GM19324 (cell line): ENCODE data around the gene GPR21.

Experiments
- ATAC-seq: cut with Tn5 transposase; IDR thresholded peaks from one replicate; pipeline ENCODE4 v1.9.1; 2021; ENCODE audit warnings: mild to moderate bottlenecking, moderate library complexity; ENCODE audit not compliant: unreplicated experiment, low FRiP score

GPR21 gene

GRCh38 chr9:123033352-123033751 is at the start of gene GPR21:
Gene GPR21 (plus strand): TSS chr9:123033667. CDS start chr9:123034567, 900 bp downstream.
- no peak for ATAC-seq

- no peak for ATAC-seq
Measured at GRCh38 chr9:122986010-122986409, 47.5 kb upstream of the GPR21 start.

GRCh38 chr9:122988141-122988540 is 45.3 kb upstream of the GPR21 start:
- ATAC-seq: no peak

- ATAC-seq: peak; percentile 69
Measured at GRCh38 chr9:122988920-122989621, 44.4 kb upstream of the GPR21 start.

DNA sequence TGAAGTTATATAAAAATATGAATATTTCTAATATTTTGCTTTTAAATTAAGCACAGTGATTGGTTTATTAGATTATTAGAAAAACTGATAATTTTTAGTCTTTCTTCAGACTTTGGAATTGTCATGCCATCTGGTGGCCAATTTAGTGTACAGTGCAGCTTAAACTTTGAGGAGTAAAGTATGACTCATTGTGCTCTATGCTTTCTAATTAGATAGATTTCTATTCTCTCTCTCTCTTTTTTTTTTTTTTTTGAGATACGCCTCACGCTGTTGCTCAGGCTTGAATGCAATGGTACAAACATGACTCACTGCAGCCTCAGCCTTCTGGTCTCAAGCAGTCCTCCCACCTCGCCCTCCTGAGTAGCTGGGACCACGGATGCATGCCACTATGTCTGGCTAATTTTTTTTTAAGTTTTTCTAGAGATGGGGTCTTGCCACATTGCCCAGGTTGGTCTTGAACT is 42.1 kb upstream of the GPR21 start:
- ATAC-seq: no peak

GRCh38 chr9:122996586-122996985 is 36.9 kb upstream of the GPR21 start:
- no peak for ATAC-seq

DNA sequence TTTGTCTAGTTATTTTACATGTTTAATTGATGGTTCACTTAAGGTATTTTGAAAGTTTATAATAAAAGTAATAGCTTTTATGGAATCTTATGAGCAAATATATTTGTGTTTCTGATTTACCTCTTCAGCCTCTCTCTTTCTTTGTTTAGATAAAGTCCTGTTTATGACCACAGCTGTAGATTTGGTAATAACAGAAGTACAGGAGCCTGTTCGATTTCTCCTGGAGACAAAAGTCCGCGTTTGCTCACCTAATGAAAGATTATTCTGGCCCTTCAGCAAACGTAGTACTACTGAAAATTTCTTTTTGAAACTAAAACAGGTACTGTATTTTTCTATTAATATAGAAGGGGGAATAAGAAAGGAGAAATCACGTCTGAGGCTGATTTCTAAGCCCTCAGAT is 35.0 kb upstream of the GPR21 start:
- ATAC-seq: no peak

DNA sequence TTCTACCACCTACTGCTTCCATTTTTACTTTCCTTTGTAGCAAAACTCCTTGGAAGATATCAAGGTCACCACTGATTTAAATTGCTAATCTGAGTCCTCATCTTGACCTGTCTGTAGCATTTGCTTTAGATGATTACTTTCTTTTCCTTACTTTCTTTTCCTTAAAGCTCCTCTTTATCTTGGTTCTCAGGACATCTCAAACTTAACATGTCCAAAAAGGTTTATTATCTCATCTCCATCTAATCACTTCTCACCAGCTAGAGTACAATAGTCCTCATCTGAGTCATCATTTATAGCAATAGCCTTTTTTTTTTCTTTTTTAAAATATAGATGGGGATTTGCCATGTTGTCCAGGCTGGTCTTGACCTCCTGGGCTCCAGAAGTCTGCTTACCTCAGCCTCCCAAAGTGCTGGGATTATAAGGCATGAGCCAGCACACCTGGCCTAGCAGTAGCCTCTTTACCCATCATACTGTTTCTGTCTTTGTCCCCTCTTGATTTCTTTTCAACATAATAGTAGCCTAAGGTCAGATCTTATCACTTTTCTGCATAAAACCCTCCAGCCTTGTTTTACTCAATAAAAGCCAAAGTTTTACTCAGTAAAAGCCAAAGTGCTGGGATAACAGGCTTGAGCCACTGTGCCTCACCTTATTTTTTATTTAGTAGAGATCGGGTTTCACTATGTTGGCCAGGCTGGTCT is 32.9 kb upstream of the GPR21 start:
- no peak for ATAC-seq

- ATAC-seq: no peak
Measured at GRCh38 chr9:123002754-123003153, 30.7 kb upstream of the GPR21 start.

DNA sequence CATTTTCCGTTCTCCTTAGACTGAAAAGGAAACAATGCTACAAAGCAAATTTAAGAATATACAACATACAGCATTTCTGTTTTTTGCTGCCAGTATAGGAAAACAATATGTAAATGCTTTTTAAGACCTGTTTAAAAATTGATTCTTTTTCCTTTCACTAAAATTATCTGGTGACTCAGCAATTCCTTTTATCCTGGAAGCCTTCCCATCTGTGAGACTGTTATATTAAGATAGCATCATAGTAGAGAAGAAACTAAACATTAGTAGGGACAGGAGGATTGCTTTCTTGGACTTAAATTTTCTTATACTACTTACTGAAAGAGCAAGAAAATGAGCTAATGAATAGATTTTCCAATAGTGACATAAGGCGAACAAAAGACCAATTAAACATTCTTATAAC is 30.0 kb upstream of the GPR21 start:
- no peak for ATAC-seq

- ATAC-seq: no peak
Measured at GRCh38 chr9:123005964-123006363, 27.5 kb upstream of the GPR21 start.

GRCh38 chr9:123007269-123007668 is 26.2 kb upstream of the GPR21 start:
- no peak for ATAC-seq

- no peak for ATAC-seq
Measured at GRCh38 chr9:123008909-123009308, 24.6 kb upstream of the GPR21 start.

- no peak for ATAC-seq
Measured at GRCh38 chr9:123011380-123011779, 22.1 kb upstream of the GPR21 start.

- no peak for ATAC-seq
Measured at GRCh38 chr9:123011878-123012528, 21.5 kb upstream of the GPR21 start.

GRCh38 chr9:123016631-123017030 is 16.8 kb upstream of the GPR21 start:
- no peak for ATAC-seq

- ATAC-seq: no peak
Measured at GRCh38 chr9:123020796-123021195, 12.7 kb upstream of the GPR21 start.

GRCh38 chr9:123026425-123026824 is 7.0 kb upstream of the GPR21 start:
- no peak for ATAC-seq

- ATAC-seq: no peak
Measured at GRCh38 chr9:123027517-123027916, 6.0 kb upstream of the GPR21 start.

DNA sequence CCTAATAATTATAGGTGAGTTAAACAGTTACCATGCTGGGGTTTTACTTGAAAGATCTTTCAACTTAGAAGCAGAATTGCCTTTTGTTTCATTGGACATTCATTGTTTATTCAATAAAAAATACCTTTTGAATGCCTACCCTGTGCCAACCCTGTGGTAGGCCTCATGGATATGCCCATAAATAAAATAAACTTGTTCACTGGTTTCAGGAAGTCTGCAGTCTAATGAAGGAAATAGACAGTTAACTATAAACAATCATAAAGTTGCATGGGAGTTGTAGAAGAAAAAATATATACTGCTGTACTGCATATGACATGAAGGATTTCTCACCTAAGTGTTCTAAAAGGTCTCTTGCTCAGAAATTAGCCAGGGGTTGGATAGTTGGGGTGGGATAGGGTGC is 5.3 kb upstream of the GPR21 start:
- ATAC-seq: no peak

GRCh38 chr9:123028973-123029372 is 4.5 kb upstream of the GPR21 start:
- no peak for ATAC-seq

GRCh38 chr9:123031963-123032362 is 1.5 kb upstream of the GPR21 start:
- ATAC-seq: no peak
